DOHH2 (cell line): Measurements from ENCODE around the gene SORBS2.

Source experiments
- H3F3A ChIP-seq: fragments of 200-600 bp; sonication (generic), shearing (Covaris generic); 2 replicates; pipeline ENCODE4 v1.6.0; 2016; ENCODE audit warnings: antibody characterized with exemption, mild to moderate bottlenecking; ENCODE audit not compliant: control insufficient read depth, insufficient read depth
- H3K27ac ChIP-seq: fragments of 200-600 bp; sonication (generic); 2 replicates; pipeline ENCODE4 v1.5.1; 2014; ENCODE audit warnings: low read depth, mild to moderate bottlenecking, low read length, moderate library complexity
- H3K27me3 ChIP-seq: fragments of 200-600 bp; sonication (generic); 2 replicates; pipeline ENCODE4 v1.6.1; 2014; ENCODE audit warnings: mild to moderate bottlenecking, low read length, mixed read lengths; ENCODE audit not compliant: control insufficient read depth
- H3K36me3 ChIP-seq: fragments of 200-600 bp; sonication (generic); 2 replicates; pipeline ENCODE4 v1.6.1; 2014; ENCODE audit warnings: mild to moderate bottlenecking, low read length, moderate library complexity, mixed read lengths; ENCODE audit not compliant: control insufficient read depth
- H3K4me1 ChIP-seq: fragments of 200-600 bp; sonication (generic); 2 replicates; pipeline ENCODE4 v1.6.1; 2014; ENCODE audit warnings: mild to moderate bottlenecking, low read length, mixed read lengths; ENCODE audit not compliant: control insufficient read depth
- H3K4me2 ChIP-seq: fragments of 200-600 bp; sonication (generic); 2 replicates; pipeline ENCODE4 v1.6.0; 2014; ENCODE audit warnings: mild to moderate bottlenecking, low read length, moderate library complexity
- H3K4me3 ChIP-seq: fragments of 200-600 bp; sonication (generic); 2 replicates; pipeline ENCODE4 v1.5.1; 2014; ENCODE audit warnings: mild to moderate bottlenecking, low read length, mixed read lengths
- H3K79me2 ChIP-seq: fragments of 200-600 bp; sonication (generic); 2 replicates; pipeline ENCODE4 v1.6.1; 2014; ENCODE audit warnings: mild to moderate bottlenecking, low read length, mixed read lengths; ENCODE audit not compliant: control insufficient read depth
- H3K9me2 ChIP-seq: fragments of 200-600 bp; sonication (generic); replicated peaks from 2 replicates; pipeline ENCODE4 v1.6.1; 2014; ENCODE audit warnings: mild to moderate bottlenecking, low read length, mixed read lengths; ENCODE audit not compliant: control insufficient read depth
- H3K9me3 ChIP-seq: fragments of 200-600 bp; sonication (generic); 2 replicates; pipeline ENCODE4 v1.6.1; 2014; ENCODE audit warnings: antibody characterized with exemption, low read length, mixed read lengths; ENCODE audit not compliant: control insufficient read depth, insufficient read depth
- H4K20me1 ChIP-seq: fragments of 200-600 bp; sonication (generic); 2 replicates; pipeline ENCODE4 v1.6.0; 2014; ENCODE audit warnings: low read depth, mild to moderate bottlenecking, antibody characterized with exemption, low read length, moderate library complexity; ENCODE audit not compliant: control insufficient read depth, insufficient read depth
- EZH2phosphoT487 ChIP-seq: fragments of 200-600 bp; sonication (generic); IDR thresholded peaks from 2 replicates; pipeline ENCODE4 v1.6.1; 2017; ENCODE audit warnings: borderline replicate concordance, mild to moderate bottlenecking, antibody characterized with exemption, low read length, moderate library complexity, mixed read lengths
- TF ChIP-seq, protein P1 (sequence below): fragments of 200-600 bp; sonication (generic); IDR thresholded peaks from one replicate; pipeline ENCODE4 v1.5.1; 2014; ENCODE audit warnings: antibody characterized with exemption, mild to moderate bottlenecking, low read depth, low read length; ENCODE audit not compliant: poor library complexity, severe bottlenecking

The SORBS2 gene

DNA sequence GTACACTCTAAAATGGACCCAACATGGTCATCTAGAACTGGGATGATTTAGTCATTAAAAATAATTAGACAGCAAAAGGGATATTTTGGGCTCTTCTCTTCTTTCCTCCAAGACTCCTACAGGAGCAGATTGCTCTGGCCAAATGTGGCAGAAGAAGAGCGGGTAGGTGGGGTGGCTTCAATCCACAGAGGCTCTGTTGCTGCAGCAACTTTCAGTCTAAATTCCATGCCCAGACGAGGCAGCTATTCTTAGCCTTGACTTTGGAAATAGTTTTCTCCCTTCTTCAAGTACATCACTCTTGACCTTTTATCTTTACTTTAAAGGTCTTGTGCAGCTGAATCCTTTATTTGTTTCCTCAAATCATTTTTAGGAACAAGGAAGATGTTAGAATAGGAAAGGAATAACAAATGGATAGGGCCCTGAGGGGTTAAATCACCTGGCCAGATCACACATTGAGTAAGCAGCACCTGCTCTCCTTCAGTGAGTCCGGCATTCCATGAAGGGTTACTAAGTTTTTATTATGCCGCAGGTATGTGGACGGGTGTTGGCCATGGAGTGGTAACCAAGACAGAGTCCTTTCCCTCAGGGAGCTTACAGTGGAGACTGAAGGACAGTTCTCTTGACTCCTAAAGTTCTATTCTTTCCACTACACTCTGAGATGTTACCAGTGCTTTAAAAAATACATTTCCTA lies 19.3 kb upstream of the SORBS2 start:
- no peaks in the 10 kb centered on the region for H3K9me2 ChIP-seq
- no peak overlapping the region for H3K27ac ChIP-seq
- H3K36me3 ChIP-seq, result no peaks in the 10 kb centered on the region
- no peaks in the 10 kb centered on the region for H3K79me2 ChIP-seq
- no peak overlapping the region for H3K4me2 ChIP-seq
- no peaks in the 10 kb centered on the region for H3K4me1 ChIP-seq
- no peaks in the 10 kb centered on the region for H4K20me1 ChIP-seq
- no peak for TF ChIP-seq EZH2phosphoT487
- TF ChIP-seq, protein P1, sequence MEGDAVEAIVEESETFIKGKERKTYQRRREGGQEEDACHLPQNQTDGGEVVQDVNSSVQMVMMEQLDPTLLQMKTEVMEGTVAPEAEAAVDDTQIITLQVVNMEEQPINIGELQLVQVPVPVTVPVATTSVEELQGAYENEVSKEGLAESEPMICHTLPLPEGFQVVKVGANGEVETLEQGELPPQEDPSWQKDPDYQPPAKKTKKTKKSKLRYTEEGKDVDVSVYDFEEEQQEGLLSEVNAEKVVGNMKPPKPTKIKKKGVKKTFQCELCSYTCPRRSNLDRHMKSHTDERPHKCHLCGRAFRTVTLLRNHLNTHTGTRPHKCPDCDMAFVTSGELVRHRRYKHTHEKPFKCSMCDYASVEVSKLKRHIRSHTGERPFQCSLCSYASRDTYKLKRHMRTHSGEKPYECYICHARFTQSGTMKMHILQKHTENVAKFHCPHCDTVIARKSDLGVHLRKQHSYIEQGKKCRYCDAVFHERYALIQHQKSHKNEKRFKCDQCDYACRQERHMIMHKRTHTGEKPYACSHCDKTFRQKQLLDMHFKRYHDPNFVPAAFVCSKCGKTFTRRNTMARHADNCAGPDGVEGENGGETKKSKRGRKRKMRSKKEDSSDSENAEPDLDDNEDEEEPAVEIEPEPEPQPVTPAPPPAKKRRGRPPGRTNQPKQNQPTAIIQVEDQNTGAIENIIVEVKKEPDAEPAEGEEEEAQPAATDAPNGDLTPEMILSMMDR, result no peak
- H3F3A ChIP-seq, result no peaks in the 10 kb centered on the region
- H3K27me3 ChIP-seq, result peaks cover 7% of the 10 kb centered on the region; the same call in 1 of the 2 replicates
- no peaks in the 10 kb centered on the region for H3K9me3 ChIP-seq
- H3K4me3 ChIP-seq, result no peak overlapping the region

DNA sequence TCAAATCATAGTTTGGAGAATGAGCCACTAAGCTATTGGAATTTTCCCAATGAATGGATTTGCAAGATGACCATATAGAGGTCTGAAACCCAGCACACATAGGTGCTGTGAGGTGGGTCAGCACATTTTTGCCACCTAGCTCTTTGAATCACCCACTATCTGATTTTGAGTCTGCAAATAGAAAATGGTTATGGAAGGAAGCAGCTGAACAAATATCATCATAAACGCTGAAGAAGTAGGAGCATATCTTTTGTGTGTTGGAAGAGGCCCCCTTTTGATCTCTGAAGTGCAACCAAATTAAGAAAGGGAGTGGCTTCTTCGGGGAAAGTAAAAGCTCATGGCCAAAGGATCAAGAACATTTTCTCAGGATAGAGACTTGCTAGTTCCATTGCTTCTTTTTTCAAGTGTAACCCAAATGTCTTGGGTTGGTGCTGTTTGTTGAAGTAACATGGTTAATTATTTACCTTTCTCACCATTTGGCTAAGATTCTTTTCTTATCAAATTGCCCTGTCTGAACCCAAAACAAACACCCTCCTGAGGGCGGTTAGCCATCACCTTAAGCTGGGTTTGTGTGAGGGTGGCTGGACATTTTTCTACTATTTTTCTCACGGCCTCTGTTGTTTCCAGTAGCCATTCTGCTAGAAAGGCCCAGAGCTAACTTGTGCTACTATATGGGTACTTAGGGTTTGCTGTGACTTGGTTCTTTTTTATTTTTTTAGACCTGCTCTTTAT lies 18.4 kb upstream of the SORBS2 start:
- Histone ChIP-seq H3K4me2 (no peak overlapping the region), H4K20me1 (no peaks in the 10 kb centered on the region), H3K4me3 (no peak overlapping the region), H3K36me3 (no peaks in the 10 kb centered on the region), H3K4me1 (no peaks in the 10 kb centered on the region), H3K9me3 (no peaks in the 10 kb centered on the region), H3K27me3 (0 out of 2 replicates have a peak, but pooled peaks cover 4% of the 10 kb centered on the region), H3K27ac (no peak overlapping the region), H3K9me2 (no peaks in the 10 kb centered on the region), H3F3A (no peaks in the 10 kb centered on the region), H3K79me2 (no peaks in the 10 kb centered on the region)
- TF ChIP-seq, protein P1, result no peak
- TF ChIP-seq EZH2phosphoT487, result no peak

DNA sequence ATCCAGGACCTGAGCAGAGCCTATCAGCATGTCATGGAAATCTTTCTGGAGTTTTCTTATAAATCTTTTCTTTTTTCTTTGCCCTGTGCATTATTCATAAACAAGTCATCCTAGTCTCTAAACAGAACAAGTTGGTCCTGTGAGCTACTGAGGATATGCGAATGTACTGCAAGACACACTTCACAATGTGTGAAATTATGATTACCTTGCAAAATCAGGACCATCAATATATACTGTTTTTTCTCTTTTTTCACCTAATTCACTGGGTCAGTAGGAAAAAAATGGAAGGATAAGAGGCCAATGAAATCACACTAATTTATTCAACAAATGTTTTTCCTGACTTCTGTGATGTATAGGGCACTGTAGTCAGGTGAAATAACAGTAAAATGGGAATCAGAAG lies 14.4 kb upstream of the SORBS2 start:
- Histone ChIP-seq H3K9me2 (no peaks in the 10 kb centered on the region), H3K27me3 (0 out of 2 replicates have a peak, but pooled peaks cover 3% of the 10 kb centered on the region), H4K20me1 (no peaks in the 10 kb centered on the region), H3F3A (no peaks in the 10 kb centered on the region), H3K4me3 (no peak overlapping the region), H3K9me3 (no peaks in the 10 kb centered on the region), H3K27ac (no peak overlapping the region), H3K4me1 (no peaks in the 10 kb centered on the region), H3K79me2 (no peaks in the 10 kb centered on the region), H3K36me3 (no peaks in the 10 kb centered on the region), H3K4me2 (no peak overlapping the region)
- TF ChIP-seq, protein P1, result no peak
- TF ChIP-seq EZH2phosphoT487, result no peak
